GM12875 (cell line): Measurements from ENCODE around the gene RFC2.

Source experiments
- H3K4me3 ChIP-seq: one replicate; pipeline ENCODE4 v1.5.1; 2011; ENCODE audit warnings: low read depth, low read length, control low read depth
- CTCF ChIP-seq: IDR thresholded peaks from 2 replicates; pipeline ENCODE4 v1.5.1; 2011; ENCODE audit warnings: low read depth, mild to moderate bottlenecking, control low read depth, inconsistent platforms, low read length, moderate library complexity, borderline replicate concordance; ENCODE audit not compliant: insufficient read depth

RFC2 gene

DNA sequence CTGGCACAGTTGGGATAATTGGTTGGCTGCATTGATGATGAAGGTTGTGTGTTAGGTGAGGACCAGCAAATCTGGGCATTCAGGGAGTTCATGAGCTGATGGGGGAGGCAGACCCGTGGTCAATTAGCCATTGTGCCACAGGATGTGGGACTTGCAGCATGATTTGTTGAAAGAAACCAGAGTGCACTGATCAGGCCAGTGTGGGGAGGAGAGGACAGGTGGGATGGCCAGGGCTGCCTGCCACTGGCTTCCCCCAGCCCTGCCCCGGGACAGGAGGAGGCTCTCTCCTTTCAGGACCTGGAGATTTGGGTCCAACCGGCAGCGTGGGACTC is 39.3 kb upstream of the RFC2 start:
- H3K4me3 ChIP-seq, result no peak overlapping the region
- TF ChIP-seq CTCF, result no peak

- H3K4me3 ChIP-seq, result no peak overlapping the region
- no peak for TF ChIP-seq CTCF
Measured at GRCh38 chr7:74292757-74293576, 38.8 kb upstream of the RFC2 start.

DNA sequence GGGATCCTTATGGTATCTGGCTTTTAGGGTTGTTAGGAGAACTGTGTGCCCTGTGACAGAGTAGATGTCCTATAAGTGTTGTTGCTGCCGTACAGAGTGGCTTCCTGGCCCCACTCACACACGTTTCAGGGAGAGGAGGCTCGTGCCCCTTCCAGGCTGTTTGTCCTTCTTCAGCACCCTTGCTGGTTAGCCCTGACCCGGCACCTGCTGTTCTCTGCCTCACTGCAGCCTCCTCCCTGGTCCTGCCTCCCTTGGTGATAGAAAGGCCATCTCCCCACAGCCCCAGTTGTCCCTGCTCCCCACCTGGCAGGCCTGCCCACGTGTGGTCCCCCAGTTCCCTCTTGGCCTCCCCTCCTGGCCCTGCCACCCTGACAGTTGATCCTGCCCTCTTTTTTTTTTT is 37.3 kb upstream of the RFC2 start:
- no peak for TF ChIP-seq CTCF
- peak overlapping the region; percentile 38 for H3K4me3 ChIP-seq

GRCh38 chr7:74290981-74291441 is 36.8 kb upstream of the RFC2 start:
- no peak for TF ChIP-seq CTCF
- peak overlapping the region; percentile 91 for H3K4me3 ChIP-seq

DNA sequence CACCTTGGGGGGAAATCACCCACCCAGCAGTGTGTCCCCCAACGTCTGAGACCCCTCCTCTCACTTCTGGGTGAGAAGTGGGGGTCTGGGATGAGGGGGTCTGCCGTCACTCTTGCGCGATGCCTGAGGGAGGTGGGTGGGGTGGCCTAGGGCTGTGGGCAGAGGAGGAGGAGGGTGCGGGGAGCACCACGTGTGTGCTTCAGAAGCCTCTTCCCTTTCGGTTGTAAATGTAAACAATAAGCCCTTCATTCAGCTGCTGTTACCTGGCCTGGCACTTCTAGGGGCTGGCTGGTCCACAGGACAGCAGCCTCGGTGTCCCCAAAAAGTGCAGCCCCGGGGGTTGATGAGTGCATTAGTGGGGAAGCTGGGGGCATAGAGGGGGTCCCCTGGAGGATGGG is 36.4 kb upstream of the RFC2 start:
- no peak for TF ChIP-seq CTCF
- H3K4me3 ChIP-seq, result peak overlapping the region; percentile 91

DNA sequence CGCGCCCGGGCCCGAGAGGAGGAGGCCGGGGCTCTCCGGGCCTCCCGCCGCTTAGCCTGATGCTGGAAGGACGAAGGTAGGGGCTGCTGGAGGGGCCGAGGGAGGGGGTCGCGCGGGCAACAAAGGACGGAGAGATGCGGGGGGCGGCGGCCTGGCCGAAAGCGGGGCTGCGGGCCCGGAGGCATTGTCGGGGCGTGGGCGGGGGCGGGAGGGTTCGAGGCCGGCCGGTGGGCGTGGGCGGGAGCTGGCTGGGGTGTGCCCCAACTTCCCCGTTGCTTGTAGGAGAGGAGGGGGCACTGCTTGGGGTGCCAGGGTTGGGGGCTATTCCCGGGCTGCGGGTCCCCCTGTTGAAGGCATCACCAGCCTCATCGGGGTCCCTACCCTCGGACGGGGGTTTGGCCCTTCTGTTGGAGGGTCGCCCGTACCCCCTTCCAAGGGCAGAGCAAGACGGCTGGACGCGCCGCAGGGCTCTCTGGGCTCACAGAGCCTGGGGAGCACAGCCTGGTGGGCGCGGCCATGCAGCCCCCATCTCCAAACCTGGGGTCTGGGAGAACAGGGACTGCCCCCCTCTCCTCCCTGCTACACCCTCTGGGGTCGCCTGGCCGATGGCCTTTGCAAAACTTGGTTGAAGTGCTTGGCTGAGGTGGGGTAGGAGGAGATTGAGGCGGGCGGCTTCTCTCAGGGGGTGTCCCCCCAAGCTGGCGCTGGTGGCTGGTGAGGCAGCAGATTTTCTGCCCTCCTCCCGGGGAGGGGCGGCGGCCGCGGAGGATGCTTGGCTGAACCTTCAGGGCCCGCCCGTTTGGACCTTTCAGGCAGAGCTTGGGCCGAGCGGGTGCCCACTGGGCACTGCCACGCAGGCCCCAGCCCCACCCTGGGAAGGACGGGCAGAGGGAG is 35.7 kb upstream of the RFC2 start:
- TF ChIP-seq CTCF, result no peak

More for the DNA sequence above, 35.7 kb upstream of the RFC2 start:
- H3K4me3 ChIP-seq, result peak overlapping the region; percentile 91
